MM.1S (cell line): ENCODE results near the gene SEMA4F.

Experiments used
- DNase-seq: peaks from one replicate; pipeline ENCODE4 v3.0.0-alpha.2; 2015
- H2AFZ ChIP-seq: fragments of 300-600 bp; sonication (generic); 2 replicates; pipeline ENCODE4 v1.6.0; 2016; ENCODE audit warnings: antibody characterized with exemption, low read length
- H3F3A ChIP-seq: fragments of 300-600 bp; sonication (generic); 2 replicates; pipeline ENCODE4 v1.6.1; 2016; ENCODE audit warnings: mild to moderate bottlenecking, antibody characterized with exemption, low read length, moderate library complexity, mixed read lengths; ENCODE audit not compliant: insufficient read depth
- H3K27ac ChIP-seq: fragments of 300-600 bp; sonication (generic); 2 replicates; pipeline ENCODE4 v1.5.1; 2016; ENCODE audit warnings: mild to moderate bottlenecking, low read length
- H3K27me3 ChIP-seq: fragments of 300-600 bp; sonication (generic); replicated peaks from 2 replicates; pipeline ENCODE4 v1.6.0; 2016; ENCODE audit warnings: low read length; ENCODE audit not compliant: insufficient read depth
- H3K36me3 ChIP-seq: fragments of 300-600 bp; sonication (generic); replicated peaks from 2 replicates; pipeline ENCODE4 v1.6.1; 2016; ENCODE audit warnings: mild to moderate bottlenecking, low read length, mixed read lengths; ENCODE audit not compliant: insufficient read depth
- H3K4me1 ChIP-seq: fragments of 300-600 bp; sonication (generic); 2 replicates; pipeline ENCODE4 v1.6.1; 2016; ENCODE audit warnings: low read length, mixed read lengths
- H3K4me2 ChIP-seq: fragments of 300-600 bp; sonication (generic); 2 replicates; pipeline ENCODE4 v1.6.0; 2016; ENCODE audit warnings: low read depth, low read length
- H3K4me3 ChIP-seq: fragments of 300-600 bp; sonication (generic); 2 replicates; pipeline ENCODE4 v1.5.1; 2016; ENCODE audit warnings: low read length, mixed read lengths
- H3K79me2 ChIP-seq: fragments of 300-600 bp; sonication (generic); 2 replicates; pipeline ENCODE4 v1.6.1; 2016; ENCODE audit warnings: mixed run types, low read length, mixed read lengths
- H3K9ac ChIP-seq: fragments of 300-600 bp; sonication (generic); 2 replicates; pipeline ENCODE4 v1.6.1; 2016; ENCODE audit warnings: low read length, mixed read lengths
- H3K9me2 ChIP-seq: fragments of 300-600 bp; sonication (generic); replicated peaks from 2 replicates; pipeline ENCODE4 v1.6.1; 2016; ENCODE audit warnings: mild to moderate bottlenecking, low read length, mixed read lengths; ENCODE audit not compliant: insufficient read depth
- H3K9me3 ChIP-seq: fragments of 300-600 bp; sonication (generic); replicated peaks from 2 replicates; pipeline ENCODE4 v1.6.1; 2016; ENCODE audit warnings: mild to moderate bottlenecking, low read length, mixed read lengths; ENCODE audit not compliant: insufficient read depth
- H4K20me1 ChIP-seq: fragments of 300-600 bp; sonication (generic); 2 replicates; pipeline ENCODE4 v1.6.1; 2016; ENCODE audit warnings: mild to moderate bottlenecking, low read length, moderate library complexity, mixed read lengths; ENCODE audit not compliant: insufficient read depth
- CTCF ChIP-seq: fragments of 300-600 bp; sonication (generic); IDR thresholded peaks from 2 replicates; pipeline ENCODE4 v1.5.1; 2016; ENCODE audit warnings: antibody characterized with exemption, low read length, mixed read lengths
- EZH2 ChIP-seq: fragments of 300-600 bp; sonication (generic); optimal IDR thresholded peaks from 2 replicates; pipeline ENCODE3; 2017; ENCODE audit warnings: low read depth, mild to moderate bottlenecking, antibody characterized with exemption, low read length, mixed read lengths
- EZH2phosphoT487 ChIP-seq: fragments of 300-600 bp; sonication (generic); IDR thresholded peaks from 2 replicates; pipeline ENCODE4 v1.6.1; 2018; ENCODE audit warnings: antibody characterized with exemption, low read length

SEMA4F gene

GRCh38 chr2:74645344-74645743 is 8.7 kb upstream of the SEMA4F start:
- Histone ChIP-seq H3K27ac (no peak overlapping the region), H3K36me3 (no peaks in the 10 kb centered on the region), H3K4me3 (no peak overlapping the region), H3K79me2 (no peaks in the 10 kb centered on the region), H3K27me3 (no peaks in the 10 kb centered on the region), H3K9me3 (no peaks in the 10 kb centered on the region), H3K9me2 (no peaks in the 10 kb centered on the region), H3F3A (no peaks in the 10 kb centered on the region), H3K9ac (no peak overlapping the region), H2AFZ (no peak overlapping the region), H3K4me2 (no peak overlapping the region), H4K20me1 (no peaks in the 10 kb centered on the region), H3K4me1 (no peaks in the 10 kb centered on the region)
- TF ChIP-seq CTCF (no peak), EZH2phosphoT487 (no peak)
- DNase-seq, result no peak

GRCh38 chr2:74646201-74646600 is 7.8 kb upstream of the SEMA4F start:
- Histone ChIP-seq H3K9ac (no peak overlapping the region), H4K20me1 (no peaks in the 10 kb centered on the region), H2AFZ (no peak overlapping the region), H3K27ac (no peak overlapping the region), H3K79me2 (no peaks in the 10 kb centered on the region), H3K9me3 (no peaks in the 10 kb centered on the region), H3F3A (no peaks in the 10 kb centered on the region), H3K4me3 (no peak overlapping the region), H3K9me2 (no peaks in the 10 kb centered on the region), H3K4me2 (no peak overlapping the region), H3K27me3 (no peaks in the 10 kb centered on the region), H3K4me1 (no peaks in the 10 kb centered on the region), H3K36me3 (no peaks in the 10 kb centered on the region)
- TF ChIP-seq EZH2 (no peak), EZH2phosphoT487 (no peak), CTCF (no peak)
- no peak for DNase-seq

GRCh38 chr2:74646834-74647482 is 7.1 kb upstream of the SEMA4F start:
- Histone ChIP-seq H3F3A (no peaks in the 10 kb centered on the region), H3K4me3 (no peak overlapping the region), H3K79me2 (no peaks in the 10 kb centered on the region), H3K27ac (no peak overlapping the region), H3K9ac (no peak overlapping the region), H3K36me3 (no peaks in the 10 kb centered on the region), H3K9me2 (no peaks in the 10 kb centered on the region), H2AFZ (no peak overlapping the region), H3K27me3 (no peaks in the 10 kb centered on the region), H4K20me1 (no peaks in the 10 kb centered on the region), H3K4me2 (no peak overlapping the region), H3K9me3 (no peaks in the 10 kb centered on the region), H3K4me1 (no peaks in the 10 kb centered on the region)
- no peak for TF ChIP-seq EZH2
- DNase-seq, result no peak

- no peaks in the 10 kb centered on the region for H3K4me1 ChIP-seq
- H3K27ac ChIP-seq, result no peak within 1 kb of the TSS
- H3K27me3 ChIP-seq, result no peaks in the 10 kb centered on the region
- no peak for DNase-seq
- peak within 1 kb of the TSS; percentile 45 for H2AFZ ChIP-seq
- H3K9me2 ChIP-seq, result no peaks in the 10 kb centered on the region
- H3F3A ChIP-seq, result no peaks in the 10 kb centered on the region
- H3K36me3 ChIP-seq, result no peaks in the 10 kb centered on the region
- H4K20me1 ChIP-seq, result no peaks in the 10 kb centered on the region
- no peaks in the 10 kb centered on the region for H3K9me3 ChIP-seq
- H3K4me3 ChIP-seq, result no peak within 1 kb of the TSS
- H3K4me2 ChIP-seq, result peak within 1 kb of the TSS; percentile 25; the same call in 1 of the 2 replicates
- no peak within 1 kb of the TSS for H3K9ac ChIP-seq
- no peak for TF ChIP-seq EZH2phosphoT487
- no peak for TF ChIP-seq EZH2
- no peak for TF ChIP-seq CTCF
- no peaks in the 10 kb centered on the region for H3K79me2 ChIP-seq
Observed at GRCh38 chr2:74648009-74648443, 6.0 kb upstream of the SEMA4F start, which contains the start of gene M1AP. TSS of gene M1AP (minus strand) at chr2:74648330. CDS start at chr2:74640275, 8,055 bp downstream.
